ENCODE measurements around the gene EXOC3L2. TPM values are rescaled to one million over a fixed set of nuclear protein-coding genes. Genes with fewer than 3 reads are reported as not detected.

The EXOC3L2 gene
- total RNA-seq, 1 experiment from 2014 or later = not detected

- no peak for DNase-seq (ENCODE audit: extremely low read depth, low read depth)
Measured at GRCh38 chr19:45164577-45165335, 80.5 kb downstream of the EXOC3L2 start.

- DNase-seq (ENCODE audit: extremely low read depth, low read depth) = no peak
Measured at GRCh38 chr19:45163751-45164460, 81.3 kb downstream of the EXOC3L2 start.

GRCh38 chr19:45163156-45163555, 82.1 kb downstream of the EXOC3L2 start:
- DNase-seq (ENCODE audit: extremely low read depth, low read depth) = no peak

- no peak for DNase-seq (ENCODE audit: extremely low read depth, low read depth)
Measured at GRCh38 chr19:45162608-45163143, 82.5 kb downstream of the EXOC3L2 start.

Other genes starting within 250 kb of the EXOC3L2 start
- 10.1 and 12.5 TPM in 2 replicates for gene RELB, start 243.9 kb downstream of the EXOC3L2 start, total RNA-seq (2014; rRNA removed; shearing (Covaris generic))
- 20.4 and 31.4 TPM in 2 replicates for gene CLASRP, start 206.4 kb downstream of the EXOC3L2 start, total RNA-seq (2014; rRNA removed; shearing (Covaris generic))
- 0.27 and 1.4 TPM in 2 replicates for gene ZNF296, start 168.9 kb downstream of the EXOC3L2 start, total RNA-seq (2014; rRNA removed; shearing (Covaris generic))
- gene GEMIN7, start 166.1 kb downstream of the EXOC3L2 start, total RNA-seq (2014; rRNA removed; shearing (Covaris generic)) = 20.2 and 24.5 TPM in 2 replicates
- gene PPP1R37, start 152.2 kb downstream of the EXOC3L2 start, total RNA-seq (2014; rRNA removed; shearing (Covaris generic)) = 10.8 and 11.8 TPM in 2 replicates
- gene NKPD1, start 84.4 kb downstream of the EXOC3L2 start, total RNA-seq (2014; rRNA removed; shearing (Covaris generic)) = 0.07 TPM in 1 of 2 replicates, not detected in the other
- gene TRAPPC6A, start 67.2 kb downstream of the EXOC3L2 start, total RNA-seq (2014; rRNA removed; shearing (Covaris generic)) = 5.3 and 5.8 TPM in 2 replicates
- 4.0 and 4.2 TPM in 2 replicates for gene BLOC1S3, start 66.6 kb downstream of the EXOC3L2 start, total RNA-seq (2014; rRNA removed; shearing (Covaris generic))
- gene MARK4, start 5.9 kb upstream of the EXOC3L2 start, total RNA-seq (2014; rRNA removed; shearing (Covaris generic)) = 22.4 and 28.1 TPM in 2 replicates
- gene CKM, start 77.5 kb upstream of the EXOC3L2 start, total RNA-seq (2014; rRNA removed; shearing (Covaris generic)) = 0.14 TPM in 1 of 2 replicates, not detected in the other
- gene KLC3, start 95.3 kb upstream of the EXOC3L2 start, total RNA-seq (2014; rRNA removed; shearing (Covaris generic)) = 0.87 and 1.0 TPM in 2 replicates
- 11.2 and 12.3 TPM in 2 replicates for gene ERCC2, start 125.2 kb upstream of the EXOC3L2 start, total RNA-seq (2014; rRNA removed; shearing (Covaris generic))
- 2.9 and 5.2 TPM in 2 replicates for gene PPP1R13L, start 159.7 kb upstream of the EXOC3L2 start, total RNA-seq (2014; rRNA removed; shearing (Covaris generic))
- 11.3 and 12.7 TPM in 2 replicates for gene POLR1G, start 161.2 kb upstream of the EXOC3L2 start, total RNA-seq (2014; rRNA removed; shearing (Covaris generic))
- gene ERCC1, start 178.5 kb upstream of the EXOC3L2 start, total RNA-seq (2014; rRNA removed; shearing (Covaris generic)) = 81.5 and 102 TPM in 2 replicates
- 1.7 and 1.9 TPM in 2 replicates for gene FOSB, start 222.6 kb upstream of the EXOC3L2 start, total RNA-seq (2014; rRNA removed; shearing (Covaris generic))

Data from NCI-H460 (cell line).